NOMO-1 (cell line): ENCODE results near the gene SNAP29.
A peak's percentile ranks its signal among the peaks of the same experiment; 100 is the strongest.
"Not testable (repeated sequence)": the region's sequence is repeated elsewhere in the genome, so short reads cannot be mapped to it uniquely, and the experiment has no call there.

ENCODE experiments used
- DNase-seq, 2 experiments: peaks; one replicate each; lab custom pipeline; 2025; ENCODE audit not compliant: unreplicated experiment in 2 of 2; lab: John Stamatoyannopoulos, UW

Gene SNAP29

GRCh38 chr22:20897737-20898136 is 38.9 kb downstream of the SNAP29 start:
- DNase-seq, result not testable (repeated sequence)

- DNase-seq, result no peak
These were observed 41.1 kb downstream of the SNAP29 start for GRCh38 chr22:20899827-20900423.

- DNase-seq, result not testable (repeated sequence)
These were observed 42.6 kb downstream of the SNAP29 start for GRCh38 chr22:20901093-20902033.

- DNase-seq, result no peak
These were observed 44.3 kb downstream of the SNAP29 start for GRCh38 chr22:20903093-20903492.

GRCh38 chr22:20904008-20904979 is 45.5 kb downstream of the SNAP29 start:
- peak; percentile 84 to 93 for DNase-seq

- DNase-seq, result no peak
These were observed 46.2 kb downstream of the SNAP29 start for GRCh38 chr22:20904980-20905355.

- no peak for DNase-seq
These were observed 46.9 kb downstream of the SNAP29 start for GRCh38 chr22:20905415-20906386.

GRCh38 chr22:20906387-20906767 is 47.6 kb downstream of the SNAP29 start:
- no peak for DNase-seq

GRCh38 chr22:20908717-20909116 is 49.9 kb downstream of the SNAP29 start:
- DNase-seq, result not testable (repeated sequence)

- no peak for DNase-seq
These were observed 50.9 kb downstream of the SNAP29 start for GRCh38 chr22:20909543-20910303.

GRCh38 chr22:20912494-20912893 is 53.7 kb downstream of the SNAP29 start:
- no peak for DNase-seq

- peak; percentile 96 to 99 for DNase-seq
These were observed 58.4 kb downstream of the SNAP29 start, which contains the start of gene CRKL for GRCh38 chr22:20916916-20917810. CRKL (plus strand) TSS chr22:20917407; CDS start chr22:20917935, 528 bp downstream.

GRCh38 chr22:20918663-20919218 is 59.9 kb downstream of the SNAP29 start:
- no peak for DNase-seq

GRCh38 chr22:20919718-20920117 is 60.9 kb downstream of the SNAP29 start:
- no peak for DNase-seq

GRCh38 chr22:20920881-20921203 is 62.0 kb downstream of the SNAP29 start:
- no peak for DNase-seq

- DNase-seq, result no peak
These were observed 63.4 kb downstream of the SNAP29 start for GRCh38 chr22:20922141-20922751.

- peak in 1 of 2 experiments; percentile 0 for DNase-seq
These were observed 67.4 kb downstream of the SNAP29 start for GRCh38 chr22:20926243-20926642.
